Measurements from ENCODE around the gene TSPAN31.

TSPAN31 gene

DNA sequence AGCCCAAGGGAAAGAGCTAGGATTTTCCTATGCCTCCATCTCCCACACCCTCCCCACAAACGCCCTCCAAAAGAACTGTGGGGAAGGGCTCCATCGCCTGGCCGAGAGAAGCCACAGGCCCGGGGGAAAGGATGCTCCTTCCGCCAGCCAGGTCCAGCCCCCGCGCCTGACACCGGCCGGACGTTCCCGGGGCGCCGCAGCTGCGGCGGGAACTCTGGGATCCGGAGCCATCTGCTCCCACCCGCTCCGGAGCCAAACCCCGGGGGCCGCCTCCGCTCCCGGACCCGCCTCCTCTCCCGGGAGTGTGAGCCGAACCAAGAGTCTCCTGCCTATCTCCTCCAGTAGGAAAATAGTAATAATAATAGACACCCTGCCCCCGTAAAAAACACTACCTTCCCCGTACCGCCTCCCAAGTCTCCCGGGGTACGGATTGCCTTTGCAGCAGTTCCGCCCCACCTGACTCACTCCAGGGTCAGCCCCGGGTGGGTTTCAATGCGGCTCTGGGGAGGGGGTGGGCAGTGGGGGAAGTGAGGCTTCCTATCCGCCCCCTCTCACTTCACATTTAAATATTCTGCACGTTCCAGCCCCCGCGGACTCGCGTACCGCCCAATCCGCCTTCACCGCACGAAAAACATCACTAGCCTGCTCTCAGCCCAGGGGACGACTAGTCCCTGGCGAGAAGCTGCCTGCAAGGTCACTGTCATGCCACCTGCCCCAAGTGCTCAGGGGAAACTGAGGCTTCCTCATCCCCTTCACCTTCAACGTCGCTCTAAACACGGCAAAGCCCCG lies 8.7 kb upstream of the TSPAN31 start:
- DNase-seq (ENCODE audit: low spot score), result no peak

DNA sequence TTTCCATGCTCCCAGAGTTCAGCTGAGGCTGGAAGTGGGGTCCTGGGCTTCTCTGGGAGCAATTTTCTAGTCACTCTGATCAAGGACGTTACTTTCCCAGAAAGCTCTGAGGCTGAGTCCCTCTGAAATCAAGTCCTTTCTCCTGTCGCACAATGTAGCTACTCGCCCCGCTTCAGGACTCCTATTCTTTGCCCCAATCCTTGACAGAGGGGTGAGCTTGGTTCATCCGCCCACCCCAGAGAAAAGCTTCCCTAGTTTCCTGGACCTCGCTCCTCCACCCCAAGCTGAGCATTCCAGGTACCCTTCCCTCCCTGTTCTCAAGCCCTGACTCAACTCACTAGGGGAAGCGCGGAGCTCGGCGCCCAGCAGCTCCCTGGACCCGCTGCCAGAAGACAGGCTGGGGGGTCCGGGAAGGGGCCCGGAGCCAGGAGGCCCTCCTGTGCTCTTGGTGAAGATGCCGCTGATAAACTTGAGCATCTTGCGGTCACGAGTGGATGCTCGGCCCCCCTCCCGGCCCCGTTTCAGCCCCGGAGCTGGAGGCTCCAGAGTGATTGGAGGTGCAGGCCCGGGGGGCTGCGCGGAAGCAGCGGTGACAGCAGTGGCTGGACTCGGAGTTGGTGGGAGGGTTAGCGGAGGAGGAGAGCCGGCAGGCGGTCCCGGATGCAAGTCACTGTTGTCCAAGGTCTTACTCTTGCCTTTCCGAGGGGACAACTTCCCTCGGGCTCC lies 7.9 kb upstream of the TSPAN31 start:
- DNase-seq (ENCODE audit: low spot score), result no peak

DNA sequence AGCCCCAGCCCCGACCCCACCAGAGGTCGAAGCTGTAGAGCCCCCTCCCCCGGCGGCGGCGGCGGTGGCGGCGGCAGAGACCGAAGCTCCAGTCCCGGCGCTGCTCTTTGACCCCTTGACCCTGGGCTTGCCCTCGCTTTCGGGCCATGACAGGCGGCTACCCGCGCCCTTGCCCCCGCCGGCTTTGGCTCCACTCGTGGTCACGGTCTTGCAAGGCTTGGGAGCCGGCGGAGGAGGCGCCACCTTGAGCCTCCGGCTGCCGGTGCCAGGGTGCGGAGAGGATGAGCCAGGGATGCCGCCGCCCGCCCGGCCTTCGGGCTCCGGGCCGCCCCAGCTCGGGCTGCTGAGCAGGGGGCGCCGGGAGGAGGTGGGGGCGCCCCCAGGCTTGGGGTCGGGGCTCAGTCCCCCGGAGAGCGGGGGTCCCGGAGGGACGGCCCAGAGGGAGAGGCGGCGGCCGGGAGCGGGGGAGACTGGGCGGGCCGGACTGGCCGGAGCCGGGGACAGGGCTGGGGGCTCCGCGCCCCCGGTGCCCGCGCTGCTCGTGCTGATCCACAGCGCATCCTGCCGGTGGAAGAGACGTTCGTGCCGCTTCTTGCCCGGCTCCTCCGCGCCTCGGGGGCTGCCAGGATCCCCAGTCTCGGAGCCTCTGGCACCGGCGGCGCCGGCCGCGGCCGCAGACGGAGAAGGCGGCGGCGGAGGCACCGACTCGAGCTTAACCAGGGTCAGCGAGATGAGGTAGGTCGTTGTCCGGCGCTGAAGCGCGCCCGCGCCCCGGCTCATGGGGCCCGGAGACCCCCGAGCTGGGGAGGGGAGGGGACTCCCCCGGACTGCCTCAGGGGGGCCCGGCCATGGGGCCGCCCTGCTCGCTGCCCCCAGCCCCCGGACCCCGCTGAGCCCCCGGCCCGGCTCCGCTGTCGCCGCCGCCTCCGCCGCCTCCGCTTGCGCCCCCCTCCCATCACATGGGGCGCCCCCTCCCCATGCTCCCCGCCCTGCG lies 7.1 kb upstream of the TSPAN31 start:
- DNase-seq (ENCODE audit: low spot score), result no peak

DNA sequence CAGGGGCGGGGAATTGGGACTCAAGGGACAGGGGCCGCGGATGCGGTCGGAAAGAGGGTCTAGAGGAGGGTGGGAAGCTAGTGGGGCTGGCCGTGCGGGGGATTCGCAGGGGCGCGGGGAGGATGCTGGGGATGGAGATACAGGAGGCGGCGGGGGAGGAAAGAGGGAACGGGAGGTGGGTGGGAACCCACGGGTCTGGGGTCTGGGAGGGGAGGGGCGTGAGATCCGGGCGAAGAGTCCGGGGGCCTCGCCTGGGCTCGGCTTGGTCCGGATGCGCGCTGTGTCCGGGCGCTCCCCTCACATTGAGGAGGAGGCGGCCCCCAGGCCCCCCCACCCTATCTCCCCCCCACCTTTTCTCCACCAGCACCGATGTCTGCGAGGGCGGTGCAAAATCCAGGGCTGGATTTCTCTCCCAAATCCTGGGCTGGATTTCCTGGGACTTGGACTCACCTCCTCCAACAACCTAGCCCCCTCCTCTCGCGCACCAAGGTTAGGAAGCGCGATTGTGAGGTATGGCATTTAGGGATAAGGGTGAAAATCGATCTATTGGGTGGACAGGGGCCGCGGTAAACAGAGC lies 6.1 kb upstream of the TSPAN31 start, which contains the start of gene AGAP2:
Gene AGAP2, minus strand, starts transcription at position 82 of the 577 bp plus-strand sequence. CDS start 496 bp downstream, outside the sequence.
- DNase-seq (ENCODE audit: low spot score), result no peak

DNA sequence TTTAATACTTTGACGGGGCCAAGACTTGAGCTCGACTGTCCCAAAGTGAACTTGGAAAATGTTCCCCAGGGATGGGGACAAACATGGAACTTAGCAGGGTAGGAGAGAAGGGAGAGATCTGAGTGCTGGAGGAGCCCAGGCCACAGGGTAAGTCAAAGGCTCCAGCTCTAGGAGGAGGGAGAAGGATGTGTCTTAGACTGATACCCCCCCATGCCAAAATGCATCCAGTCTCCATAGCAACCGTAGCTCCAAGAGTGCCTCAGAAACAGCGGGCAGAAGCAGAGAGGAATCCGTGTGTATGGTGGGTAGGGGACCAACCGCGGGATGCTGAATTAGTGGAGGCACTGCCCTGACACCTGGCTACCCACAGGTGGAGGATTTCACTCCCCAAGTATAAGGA lies 5.5 kb upstream of the TSPAN31 start:
- no peak for DNase-seq (ENCODE audit: low spot score)

DNA sequence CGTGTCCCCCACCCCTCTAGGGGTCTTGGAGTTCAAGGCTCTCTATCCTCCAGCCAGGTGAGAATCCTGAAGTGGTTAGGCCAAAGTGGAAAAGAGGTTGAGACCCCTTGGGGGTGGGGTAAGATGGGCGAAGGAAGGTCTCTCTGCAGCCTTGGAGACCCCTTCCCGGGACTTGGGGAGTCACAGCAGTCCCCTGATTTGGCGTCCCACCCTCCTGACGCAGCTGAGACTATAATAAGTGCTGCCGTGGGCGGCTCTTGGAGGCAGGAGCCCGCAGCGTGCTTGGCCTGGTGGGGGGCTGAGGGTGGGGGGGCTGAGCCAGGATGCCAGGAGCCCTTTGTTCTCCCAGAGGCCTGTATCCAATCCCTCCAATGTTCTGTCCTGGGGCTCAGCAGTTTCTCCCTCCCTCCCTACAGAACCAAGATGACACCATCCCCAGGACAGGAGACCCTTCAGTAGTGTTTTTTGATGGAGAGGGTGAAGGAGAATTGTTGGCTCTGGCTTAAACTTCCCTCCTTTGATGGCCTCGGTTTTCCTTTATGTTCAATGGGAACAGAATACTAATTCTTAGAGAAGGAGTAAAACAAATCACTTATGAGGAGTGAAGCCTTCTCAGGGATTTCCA lies 4.8 kb upstream of the TSPAN31 start:
- DNase-seq (ENCODE audit: low spot score), result no peak

DNA sequence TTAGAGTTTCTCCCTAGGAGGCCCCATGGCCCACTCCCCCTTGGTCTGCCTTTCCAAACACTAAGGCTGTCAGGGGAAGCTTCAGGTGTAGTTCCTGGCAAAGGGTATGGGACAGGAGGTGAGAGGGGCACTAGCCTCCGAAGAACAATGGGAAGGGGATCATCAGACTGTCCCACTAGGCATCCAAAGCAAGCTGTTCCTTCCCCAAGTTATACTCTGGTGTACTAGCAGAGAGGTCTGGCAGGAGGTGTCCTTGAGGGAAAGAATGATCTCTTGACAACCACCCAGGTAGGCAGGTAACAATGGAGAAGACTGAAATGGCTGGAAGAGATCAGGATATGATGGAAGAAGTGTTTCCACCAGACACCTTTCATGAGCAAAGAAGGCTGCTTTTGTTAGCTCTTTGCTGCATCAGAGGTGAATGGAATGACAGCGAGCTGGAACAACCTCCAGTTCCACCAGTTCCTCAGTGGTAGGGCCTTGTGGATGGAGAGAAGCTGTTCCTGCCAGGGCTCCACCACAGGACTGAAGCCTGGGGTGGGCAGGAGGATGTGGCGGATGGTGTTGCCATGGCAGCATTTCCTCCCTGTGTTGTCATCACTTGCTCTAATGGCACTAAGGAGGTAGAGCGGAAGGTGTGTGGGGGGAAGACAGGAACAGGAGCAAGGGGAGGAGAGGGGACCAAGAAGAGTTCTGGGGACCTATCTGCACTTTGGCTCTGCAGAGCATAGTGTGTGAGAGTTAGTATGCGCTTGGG lies 4.0 kb upstream of the TSPAN31 start:
- no peak for DNase-seq (ENCODE audit: low spot score)

DNA sequence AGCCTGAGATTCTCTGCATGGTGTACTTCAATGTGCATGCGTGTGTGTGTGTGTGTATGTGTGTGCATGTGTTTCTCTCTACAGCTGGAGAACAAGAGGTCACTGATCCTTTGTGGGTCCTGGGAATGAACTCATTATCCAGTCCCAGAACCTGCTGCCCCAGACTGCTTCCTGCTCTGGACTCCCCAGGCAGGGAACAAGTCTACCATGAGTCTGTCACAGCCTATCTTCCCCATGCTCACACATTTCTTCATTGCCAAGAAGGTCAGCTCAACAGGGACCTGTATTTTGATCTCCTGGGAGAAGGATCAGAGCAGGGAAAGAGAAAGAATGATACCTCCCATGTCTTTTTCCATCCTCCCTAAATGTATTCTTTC lies 3.4 kb upstream of the TSPAN31 start:
- no peak for DNase-seq (ENCODE audit: low spot score)

DNA sequence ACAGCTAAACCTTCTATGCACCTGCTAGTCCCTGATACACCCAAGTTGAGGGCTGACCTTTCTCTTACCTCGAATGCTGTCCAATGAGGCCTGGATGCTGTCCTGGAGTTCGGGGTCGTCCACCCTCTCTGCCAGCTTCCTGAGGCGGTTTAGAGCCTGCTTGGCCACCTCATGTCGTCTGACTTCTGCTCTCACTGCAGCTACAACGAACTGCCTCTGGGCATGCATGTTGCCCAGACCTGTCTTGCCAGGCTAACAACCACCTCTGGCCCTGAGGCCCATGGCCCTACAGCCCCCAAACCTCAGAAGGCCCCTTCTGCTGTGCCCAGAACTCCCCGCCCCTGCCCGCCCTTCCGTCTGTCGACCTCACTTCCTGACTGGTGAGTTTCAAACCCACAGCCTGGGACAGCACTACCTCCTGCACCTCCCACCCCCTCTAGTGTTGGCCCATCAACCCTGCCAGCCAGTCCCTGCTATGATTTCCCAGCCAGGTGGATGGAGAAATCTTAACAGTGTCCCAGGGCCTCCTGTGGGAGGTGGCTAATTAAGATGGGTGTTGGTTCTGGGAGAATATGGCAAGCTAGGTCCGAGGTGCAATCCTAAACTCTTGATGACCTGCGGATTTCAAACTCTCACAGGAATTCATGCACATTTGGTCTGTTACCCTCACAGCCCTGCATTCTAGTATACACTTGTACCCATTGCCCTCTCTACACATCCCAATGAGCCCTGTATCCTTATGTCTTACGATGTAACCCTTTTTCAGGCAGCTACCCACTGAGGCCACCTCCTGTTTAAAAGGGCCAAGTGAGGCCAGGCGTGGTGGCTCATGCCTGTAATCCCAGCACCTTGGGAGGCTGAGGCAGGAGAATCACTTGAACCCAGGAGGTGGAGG lies 2.7 kb upstream of the TSPAN31 start:
- no peak for DNase-seq (ENCODE audit: low spot score)

DNA sequence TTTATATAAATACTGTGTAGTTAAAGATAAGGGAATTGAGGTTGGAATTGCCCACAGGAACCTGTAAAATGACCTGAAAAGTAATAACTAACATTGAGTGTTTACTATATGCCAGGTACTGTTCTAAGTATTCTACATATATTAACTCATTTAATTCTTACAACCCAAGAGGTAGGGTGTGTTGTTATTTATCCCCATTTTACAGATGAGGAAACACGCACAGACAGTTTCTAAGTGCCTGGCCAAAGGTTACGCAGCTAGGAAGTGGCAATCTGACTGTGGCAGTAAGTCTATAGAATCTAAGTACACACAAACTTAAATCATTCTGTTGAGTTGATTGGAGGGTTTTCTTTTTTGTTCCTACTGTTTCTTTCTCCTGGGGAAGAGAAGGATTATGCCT lies 1.1 kb upstream of the TSPAN31 start:
- DNase-seq (ENCODE audit: low spot score), result no peak

DNA sequence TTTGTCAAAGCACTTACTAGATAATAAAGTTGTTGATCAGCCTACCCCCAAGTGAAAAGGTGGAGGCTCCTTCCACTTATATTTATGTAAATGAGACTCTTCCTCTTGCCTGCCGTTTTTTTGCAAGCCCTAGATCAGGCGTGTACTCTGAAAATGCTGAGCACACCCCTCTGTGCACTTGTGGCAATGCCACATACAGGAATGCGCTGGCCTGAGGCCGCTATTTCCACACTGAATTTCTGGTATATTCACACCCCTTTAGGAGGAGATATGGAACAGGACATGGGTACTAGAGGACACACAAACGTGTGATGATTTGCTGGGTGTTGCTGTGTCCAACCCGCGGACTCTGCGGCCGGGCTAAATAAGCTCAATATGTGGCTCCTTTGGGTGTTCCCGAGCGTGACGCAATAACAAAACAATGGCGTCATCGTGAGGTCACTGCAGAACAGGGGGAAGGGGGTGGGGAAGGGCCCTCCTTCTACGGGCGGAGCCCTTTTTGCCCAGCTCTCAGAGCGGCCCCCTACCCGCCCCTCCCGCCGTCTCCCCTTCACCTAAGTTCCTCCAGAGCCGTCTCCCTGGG lies 554 bp upstream of the TSPAN31 start:
- DNase-seq (ENCODE audit: low spot score), result no peak

DNA sequence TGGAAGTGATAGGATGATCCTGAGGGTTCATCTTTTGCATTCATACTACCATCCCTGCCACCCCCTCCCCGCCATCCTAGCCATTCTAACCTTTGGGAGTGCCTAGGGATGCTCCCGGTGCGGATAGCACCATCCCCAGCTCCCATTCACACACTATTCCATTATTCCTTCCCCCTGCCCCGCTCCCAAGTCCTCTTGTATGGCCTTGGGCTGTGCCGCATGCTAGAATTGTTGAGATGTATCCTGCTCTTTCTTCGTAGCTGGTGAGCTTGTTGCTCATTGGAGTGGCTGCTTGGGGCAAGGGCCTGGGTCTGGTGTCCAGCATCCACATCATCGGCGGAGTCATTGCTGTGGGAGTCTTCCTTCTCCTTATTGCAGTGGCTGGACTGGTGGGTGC lies 644 bp downstream of the TSPAN31 start:
- no peak for DNase-seq (ENCODE audit: low spot score)

DNA sequence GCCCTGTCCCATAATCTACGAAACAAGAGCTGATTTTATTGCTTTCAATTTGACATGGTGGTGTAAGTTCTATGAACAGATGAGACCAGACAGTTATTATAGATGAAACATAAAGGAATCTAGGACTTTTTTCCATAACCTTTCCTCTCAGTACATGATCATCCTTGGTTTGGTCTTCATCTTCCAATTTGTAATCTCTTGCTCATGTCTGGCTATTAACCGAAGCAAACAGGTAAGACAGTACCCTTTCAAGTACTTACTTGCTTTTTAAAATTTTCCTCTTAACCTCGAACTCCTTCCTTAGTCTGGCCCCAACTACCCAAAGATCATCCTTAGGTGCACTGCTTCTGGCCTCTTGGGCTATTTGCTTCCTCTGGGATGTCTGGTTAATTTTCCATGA lies 1.2 kb downstream of the TSPAN31 start:
- DNase-seq (ENCODE audit: low spot score), result no peak

DNA sequence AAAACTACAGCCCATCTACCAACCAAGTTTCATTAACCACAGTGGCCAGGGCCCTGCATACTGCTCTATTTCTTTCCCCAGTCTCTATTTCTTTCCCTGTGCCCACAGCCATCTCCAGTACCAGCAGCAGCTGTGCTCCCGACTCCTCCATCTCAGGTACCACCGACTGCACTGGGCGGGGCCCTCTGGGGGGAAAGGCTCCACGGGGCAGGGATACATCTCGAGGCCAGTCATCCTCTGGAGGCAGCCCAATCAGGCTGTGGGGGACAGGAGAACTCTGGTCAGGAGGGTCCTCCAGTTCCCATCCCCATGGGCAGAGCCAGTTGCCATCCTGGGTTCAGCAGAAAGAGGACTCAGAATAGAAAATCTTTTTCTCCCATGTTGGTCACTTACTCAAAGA lies 4.2 kb downstream of the TSPAN31 start:
- DNase-seq (ENCODE audit: low spot score), result no peak

DNA sequence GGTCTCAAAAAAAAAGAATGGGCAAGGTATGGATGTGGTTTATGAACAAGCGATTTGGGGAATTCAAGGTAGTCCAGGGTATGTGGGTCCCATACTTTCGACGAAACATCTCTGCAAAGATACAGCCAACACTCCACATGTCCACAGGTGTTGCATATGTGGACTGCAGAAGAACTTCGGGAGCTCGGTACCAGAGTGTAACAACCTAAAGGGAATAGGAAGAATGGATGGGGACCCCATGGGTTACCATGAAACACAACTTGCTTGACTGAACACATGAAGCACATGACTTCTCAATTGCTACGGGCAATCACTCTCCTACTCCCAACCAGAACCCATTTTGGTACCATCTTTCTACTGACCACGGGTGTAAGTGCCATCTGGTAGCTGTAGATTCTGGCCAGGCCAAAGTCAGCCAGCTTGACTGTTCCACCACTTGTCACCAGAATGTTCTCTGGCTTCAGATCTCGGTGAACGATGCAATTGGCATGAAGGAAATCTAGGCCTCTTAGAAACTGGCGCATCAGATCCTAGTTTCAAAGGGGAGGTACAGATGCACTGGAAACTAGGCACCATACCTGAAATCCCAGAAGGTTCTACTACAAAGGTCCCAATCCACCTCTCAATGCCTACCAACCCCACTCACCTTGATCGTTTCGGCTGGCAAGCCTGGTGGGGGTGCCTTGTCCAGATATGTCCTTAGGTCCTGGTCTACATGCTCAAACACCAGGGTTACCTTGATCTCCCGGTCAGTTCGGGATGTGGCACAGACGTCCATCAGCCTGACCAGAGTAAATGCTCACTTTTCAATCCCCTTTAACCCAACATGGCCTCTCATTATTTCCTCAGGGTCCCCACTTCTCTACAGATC lies 6.0 kb downstream of the TSPAN31 start:
- DNase-seq (ENCODE audit: low spot score), result no peak

DNA sequence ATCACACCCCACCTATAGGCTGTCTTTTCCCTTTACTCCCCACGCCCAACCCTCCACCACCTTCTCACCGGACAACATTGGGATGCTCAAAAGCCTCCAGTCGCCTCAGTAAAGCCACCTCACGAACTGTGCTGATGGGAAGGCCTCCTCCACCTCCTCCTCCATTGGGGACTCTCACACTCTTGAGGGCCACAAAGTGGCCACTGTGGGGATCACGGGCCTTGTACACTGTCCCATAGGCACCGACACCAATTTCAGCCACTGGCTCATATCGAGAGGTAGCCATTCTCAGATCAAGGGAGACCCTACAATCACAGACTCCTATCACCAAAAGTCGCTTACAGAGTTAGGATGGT lies 6.6 kb downstream of the TSPAN31 start:
- DNase-seq (ENCODE audit: low spot score), result no peak

DNA sequence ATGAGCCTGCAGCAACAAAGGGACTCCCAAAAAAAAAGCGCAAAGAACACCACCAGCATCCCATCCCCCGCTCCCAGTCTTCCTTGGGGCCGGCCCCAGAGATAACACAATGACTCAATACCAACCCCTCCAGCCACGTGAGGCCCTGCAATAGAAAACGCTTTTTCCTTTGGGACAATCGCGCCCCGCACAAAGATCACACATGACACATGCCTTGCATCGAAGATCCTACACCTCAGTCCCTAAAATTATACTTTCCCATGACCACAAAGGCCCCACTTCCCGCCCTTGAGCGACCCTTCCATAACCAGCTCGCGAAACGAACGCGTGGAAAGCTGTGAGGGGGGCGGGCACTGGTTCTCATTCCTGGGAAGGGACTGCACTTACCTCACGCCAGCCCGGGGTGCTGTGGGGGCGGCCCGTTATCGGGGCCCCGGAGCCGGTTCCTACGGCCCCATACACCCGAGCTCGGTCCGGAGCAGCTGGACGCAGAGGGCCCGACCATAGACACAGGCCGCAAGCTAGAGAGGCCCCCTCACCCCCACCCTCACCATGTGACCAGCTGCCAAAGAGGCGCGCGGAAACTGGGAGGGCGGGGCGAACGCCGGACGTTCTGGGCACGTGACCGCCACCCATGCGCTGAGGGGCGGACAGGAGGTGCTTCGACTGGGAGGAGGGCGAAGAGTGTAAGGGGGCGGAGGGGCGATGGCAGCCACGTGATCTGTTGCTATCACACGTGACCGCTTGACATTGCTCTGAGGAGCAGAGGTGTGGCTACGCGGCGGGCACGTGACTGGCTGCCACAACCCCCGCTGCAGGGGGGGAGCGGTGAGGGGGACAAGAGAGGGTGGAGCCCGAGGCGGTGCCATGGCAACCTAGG lies 7.2 kb downstream of the TSPAN31 start, which contains the start of gene CDK4:
Gene CDK4, minus strand, starts transcription at position 523 of the 880 bp plus-strand sequence. CDS start 593 bp downstream, outside the sequence.
- DNase-seq (ENCODE audit: low spot score), result peak; percentile 100
